Dermis lymphatic vessel endothelial cell (primary cell): Measurements from ENCODE around the gene KRTAP17-1. TPM values are rescaled to one million over a fixed set of nuclear protein-coding genes. Genes with fewer than 3 reads are reported as not detected.

Experiments
- total RNA-seq: library from RNA; depleted of rRNA; stranded (reverse); fragments of >200 nt; gene quantifications from 2 replicates; pipeline ENCODE4 v1.2.1, GENCODE V29; 2014

KRTAP17-1 gene
- total RNA-seq: not detected in 2 replicates

DNA sequence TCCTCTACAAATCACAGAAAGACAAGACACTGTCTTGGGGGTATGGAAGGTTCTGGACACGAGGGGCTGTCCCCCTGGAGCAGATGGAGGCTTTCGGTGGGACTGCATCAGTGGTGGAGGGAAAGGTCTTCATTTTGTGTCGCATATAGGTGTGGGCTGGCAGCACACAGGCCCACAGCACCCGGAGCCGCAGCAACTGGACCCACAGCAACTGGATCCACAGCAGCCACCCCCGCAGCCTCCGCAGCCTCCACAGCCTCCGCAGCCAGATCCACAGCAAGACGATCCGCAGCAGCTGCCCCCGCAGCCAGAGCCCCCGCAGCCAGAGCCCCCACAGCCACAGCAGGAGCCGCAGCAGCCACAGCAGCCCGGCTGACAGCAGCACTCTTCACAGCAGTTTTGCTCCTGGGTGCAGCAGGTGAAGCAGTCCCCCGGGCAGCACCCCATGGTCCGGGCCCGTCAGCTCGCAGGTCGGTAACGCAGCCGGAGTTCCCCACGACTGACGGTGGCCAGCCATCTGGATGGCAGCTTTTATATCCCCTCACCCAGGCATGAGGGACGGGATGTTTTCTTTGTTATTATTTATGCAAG, at the start of gene KRTAP17-1:
Gene KRTAP17-1 (minus strand): TSS at position 507 of the 591 bp plus-strand sequence. CDS start 60 bp downstream, at position 447.

DNA sequence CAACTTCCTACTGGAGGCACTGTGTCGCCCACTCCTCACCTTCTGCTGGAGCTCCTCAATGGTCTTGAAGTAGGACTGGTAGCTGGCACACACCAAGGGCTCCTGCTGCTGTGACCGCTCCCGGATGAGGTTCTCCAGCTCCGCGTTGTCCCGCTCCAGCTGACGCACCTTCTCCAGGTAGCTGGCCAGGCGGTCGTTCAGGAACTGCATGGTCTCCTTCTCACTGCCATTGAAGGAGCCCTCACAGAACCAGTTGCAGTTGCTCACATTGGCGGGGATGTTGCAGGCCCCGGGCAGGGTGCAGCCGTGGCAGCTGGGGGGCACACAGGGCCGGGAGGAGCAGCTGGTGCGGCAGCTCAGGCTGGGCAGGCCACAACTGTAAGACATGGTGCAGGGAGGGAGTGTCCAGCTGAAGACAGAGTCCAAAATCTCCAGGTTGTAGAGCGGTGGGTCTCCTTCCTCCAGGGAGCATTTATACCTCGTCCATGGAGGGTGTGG, 34.9 kb upstream of the KRTAP17-1 start, which contains the start of gene KRT33A:
Gene KRT33A (minus strand): TSS at position 448 of the 498 bp plus-strand sequence. CDS start 61 bp downstream, at position 387.

DNA sequence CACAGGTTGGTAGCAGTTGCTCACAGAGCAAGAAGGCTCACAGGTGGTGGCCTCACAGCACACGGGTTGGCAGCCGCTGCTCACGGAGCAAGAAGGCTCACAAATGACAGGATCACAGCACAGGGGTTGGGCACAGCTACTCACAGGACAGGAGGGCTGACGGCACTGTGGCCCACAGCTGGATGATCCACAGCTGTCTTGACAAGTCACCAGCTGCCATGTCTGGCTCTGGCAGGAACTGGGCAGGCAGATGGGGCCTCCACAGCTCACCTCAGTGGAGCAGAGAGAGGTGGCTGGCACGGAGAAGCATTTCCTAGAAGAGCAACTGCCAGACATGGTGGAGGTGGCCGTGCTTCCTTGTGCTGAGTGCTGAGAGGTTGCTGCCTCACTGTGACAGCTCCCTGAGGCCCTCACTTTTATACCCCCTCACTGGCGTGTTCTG, 6.6 kb downstream of the KRTAP17-1 start, which contains the start of gene KRTAP16-1:
Gene KRTAP16-1 (minus strand): TSS at position 392 of the 442 bp plus-strand sequence. CDS start 56 bp downstream, at position 336.

GRCh38 chr17:41301916-41302901, 13.3 kb downstream of the KRTAP17-1 start, which contains the start of gene KRTAP29-1:
Gene KRTAP29-1, minus strand, starts transcription at chr17:41302851. Its CDS starts 0 bp downstream, at chr17:41302851.

GRCh38 chr17:41275648-41276190, 39.8 kb downstream of the KRTAP17-1 start, which contains the start of gene KRTAP9-7:
Gene KRTAP9-7, plus strand, starts transcription at chr17:41275698. Its CDS starts 0 bp downstream, at chr17:41275698.

GRCh38 chr17:41265078-41265477, 50.4 kb downstream of the KRTAP17-1 start, which contains the start of gene KRTAP9-6:
Gene KRTAP9-6, plus strand, starts transcription at chr17:41265378. Its CDS starts 0 bp downstream, at chr17:41265378.

Other genes with a start within 250 kb of the KRTAP17-1 start
- not detected in 2 replicates for gene KRTAP2-4, start 249.8 kb downstream of the KRTAP17-1 start, total RNA-seq
- gene KRTAP4-7, start 231.6 kb downstream of the KRTAP17-1 start, total RNA-seq: not detected in 2 replicates
- not detected in 2 replicates for gene KRTAP4-8, start 217.6 kb downstream of the KRTAP17-1 start, total RNA-seq
- not detected in 2 replicates for gene KRTAP4-16, start 213.5 kb downstream of the KRTAP17-1 start, total RNA-seq
- not detected in 2 replicates for gene KRTAP4-9, start 210.3 kb downstream of the KRTAP17-1 start, total RNA-seq
- gene KRTAP4-11, start 197.3 kb downstream of the KRTAP17-1 start, total RNA-seq: not detected in 2 replicates
- not detected in 2 replicates for gene KRTAP4-12, start 191.5 kb downstream of the KRTAP17-1 start, total RNA-seq
- gene KRTAP4-6, start 175.2 kb downstream of the KRTAP17-1 start, total RNA-seq: not detected in 2 replicates
- gene KRTAP4-5, start 165.9 kb downstream of the KRTAP17-1 start, total RNA-seq: not detected in 2 replicates
- gene KRTAP4-4, start 155.0 kb downstream of the KRTAP17-1 start, total RNA-seq: not detected in 2 replicates
- not detected in 2 replicates for gene KRTAP4-3, start 147.5 kb downstream of the KRTAP17-1 start, total RNA-seq
- not detected in 2 replicates for gene KRTAP4-2, start 137.5 kb downstream of the KRTAP17-1 start, total RNA-seq
- gene KRTAP4-1, start 130.8 kb downstream of the KRTAP17-1 start, total RNA-seq: not detected in 2 replicates
- gene KRTAP9-1, start 125.8 kb downstream of the KRTAP17-1 start, total RNA-seq: not detected in 2 replicates
- not detected in 2 replicates for gene KRTAP9-2, start 89.1 kb downstream of the KRTAP17-1 start, total RNA-seq
- not detected in 2 replicates for gene KRTAP9-3, start 83.3 kb downstream of the KRTAP17-1 start, total RNA-seq
- not detected in 2 replicates for gene KRTAP9-8, start 77.7 kb downstream of the KRTAP17-1 start, total RNA-seq
- not detected in 2 replicates for gene KRTAP9-4, start 66.0 kb downstream of the KRTAP17-1 start, total RNA-seq
- gene KRTAP9-9, start 60.3 kb downstream of the KRTAP17-1 start, total RNA-seq: not detected in 2 replicates
- not detected in 2 replicates for gene KRTAP9-6, start 50.3 kb downstream of the KRTAP17-1 start, total RNA-seq
- not detected in 2 replicates for gene KRTAP9-7, start 40.0 kb downstream of the KRTAP17-1 start, total RNA-seq
- not detected in 2 replicates for gene KRTAP29-1, start 12.9 kb downstream of the KRTAP17-1 start, total RNA-seq
- gene KRTAP16-1, start 6.4 kb downstream of the KRTAP17-1 start, total RNA-seq: not detected in 2 replicates
- not detected in 2 replicates for gene KRT33A, start 35.1 kb upstream of the KRTAP17-1 start, total RNA-seq
- gene KRT33B, start 54.1 kb upstream of the KRTAP17-1 start, total RNA-seq: not detected in 2 replicates
- gene KRT34, start 66.6 kb upstream of the KRTAP17-1 start, total RNA-seq: not detected in 2 replicates
- gene KRT31, start 81.9 kb upstream of the KRTAP17-1 start, total RNA-seq: not detected in 2 replicates
- not detected in 2 replicates for gene KRT37, start 108.9 kb upstream of the KRTAP17-1 start, total RNA-seq
- not detected in 2 replicates for gene KRT38, start 125.3 kb upstream of the KRTAP17-1 start, total RNA-seq
- not detected in 2 replicates for gene KRT32, start 151.7 kb upstream of the KRTAP17-1 start, total RNA-seq
- not detected in 2 replicates for gene KRT35, start 165.4 kb upstream of the KRTAP17-1 start, total RNA-seq
- gene KRT36, start 174.2 kb upstream of the KRTAP17-1 start, total RNA-seq: 0.22 and 0.34 TPM in 2 replicates
- not detected in 2 replicates for gene KRT13, start 189.9 kb upstream of the KRTAP17-1 start, total RNA-seq
- under 0.01 TPM in 2 replicates for gene KRT15, start 203.2 kb upstream of the KRTAP17-1 start, total RNA-seq
- gene KRT19, start 212.6 kb upstream of the KRTAP17-1 start, total RNA-seq: 0.43 and 0.65 TPM in 2 replicates